Ishikawa (cell line): ENCODE data around the gene PTTG1IP.

Source experiments
- CEBPB ChIP-seq: IDR thresholded peaks from 2 replicates; pipeline ENCODE4 v1.6.1; 2012
- CREB1 ChIP-seq: IDR thresholded peaks from 2 replicates; pipeline ENCODE4 v1.6.1; 2012; ENCODE audit warnings: low read depth
- EGR1 ChIP-seq: IDR thresholded peaks from 2 replicates; pipeline ENCODE4 v1.6.1; 2012
- EP300 ChIP-seq: IDR thresholded peaks from 2 replicates; pipeline ENCODE4 v1.6.1; 2012; ENCODE audit warnings: borderline replicate concordance
- FOXM1 ChIP-seq: IDR thresholded peaks from 2 replicates; pipeline ENCODE4 v1.6.1; 2012; ENCODE audit warnings: low read depth, borderline replicate concordance
- NFIC ChIP-seq: IDR thresholded peaks from 2 replicates; pipeline ENCODE4 v1.6.1; 2012
- RAD21 ChIP-seq: IDR thresholded peaks from 2 replicates; pipeline ENCODE4 v1.6.1; 2012; ENCODE audit warnings: low read depth
- TAF1 ChIP-seq: IDR thresholded peaks from 2 replicates; pipeline ENCODE4 v1.6.1; 2012; ENCODE audit warnings: low read depth, mild to moderate bottlenecking
- TCF12 ChIP-seq: IDR thresholded peaks from 2 replicates; pipeline ENCODE4 v1.6.1; 2012; ENCODE audit warnings: low read depth
- TEAD4 ChIP-seq: IDR thresholded peaks from 2 replicates; pipeline ENCODE4 v1.6.1; 2012
- YY1 ChIP-seq: IDR thresholded peaks from 2 replicates; pipeline ENCODE4 v1.6.1; 2012; ENCODE audit warnings: low read depth
- ZBTB7A ChIP-seq: IDR thresholded peaks from 2 replicates; pipeline ENCODE4 v1.6.1; 2012; ENCODE audit warnings: low read depth
- TF ChIP-seq, protein P1 (sequence below): IDR thresholded peaks from 2 replicates; pipeline ENCODE4 v1.6.1; 2012
- TF ChIP-seq, protein P2 (sequence below): IDR thresholded peaks from 2 replicates; pipeline ENCODE4 v1.6.1; 2012
- TF ChIP-seq, protein P3 (sequence below): IDR thresholded peaks from 2 replicates; pipeline ENCODE4 v1.6.1; 2012; ENCODE audit warnings: low read depth, mild to moderate bottlenecking

Gene PTTG1IP

DNA sequence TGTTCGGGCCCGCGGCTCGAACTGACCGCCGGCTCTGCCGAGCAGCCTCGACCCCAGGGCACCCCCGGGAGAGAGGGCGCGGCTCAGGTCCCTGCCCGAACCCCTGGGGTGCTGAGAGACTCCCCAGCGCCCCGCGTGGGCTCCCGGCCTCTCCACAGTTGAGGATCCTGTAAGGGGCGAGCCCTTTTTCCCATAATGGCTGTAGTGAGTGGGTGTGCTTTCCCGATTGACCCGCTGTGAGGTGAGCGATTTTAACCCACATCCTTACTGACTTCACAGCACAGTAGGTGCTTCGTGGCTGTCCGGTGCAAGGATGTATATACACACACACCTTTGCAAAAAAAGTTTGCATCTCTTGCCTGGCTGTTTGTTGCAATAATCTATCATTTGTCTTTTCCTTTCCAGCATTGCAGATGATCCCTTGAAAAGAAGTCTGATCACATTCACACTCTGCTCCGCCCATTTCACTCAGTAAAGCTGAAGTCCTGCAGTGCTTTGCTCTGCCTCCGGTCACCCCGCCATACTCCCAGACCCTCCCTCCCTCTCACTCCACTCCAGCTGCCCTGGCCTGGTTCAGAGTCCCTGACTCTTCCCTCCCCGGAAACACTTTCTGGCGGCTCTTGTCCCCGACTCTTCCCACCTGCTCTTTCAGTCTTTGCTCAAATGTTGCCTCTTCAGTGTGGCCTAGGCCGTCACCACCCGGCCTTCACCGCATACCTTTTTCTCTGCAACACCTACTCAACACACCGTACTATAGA, 70.9 kb downstream of the PTTG1IP start:
- TF ChIP-seq CREB1 (no peak), YY1 (no peak), TCF12 (no peak), EP300 (no peak), TEAD4 (no peak), EGR1 (no peak), TAF1 (no peak), ZBTB7A (no peak), RAD21 (no peak)
- TF ChIP-seq, protein P1, sequence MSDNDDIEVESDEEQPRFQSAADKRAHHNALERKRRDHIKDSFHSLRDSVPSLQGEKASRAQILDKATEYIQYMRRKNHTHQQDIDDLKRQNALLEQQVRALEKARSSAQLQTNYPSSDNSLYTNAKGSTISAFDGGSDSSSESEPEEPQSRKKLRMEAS = no peak
- TF ChIP-seq, protein P2, sequence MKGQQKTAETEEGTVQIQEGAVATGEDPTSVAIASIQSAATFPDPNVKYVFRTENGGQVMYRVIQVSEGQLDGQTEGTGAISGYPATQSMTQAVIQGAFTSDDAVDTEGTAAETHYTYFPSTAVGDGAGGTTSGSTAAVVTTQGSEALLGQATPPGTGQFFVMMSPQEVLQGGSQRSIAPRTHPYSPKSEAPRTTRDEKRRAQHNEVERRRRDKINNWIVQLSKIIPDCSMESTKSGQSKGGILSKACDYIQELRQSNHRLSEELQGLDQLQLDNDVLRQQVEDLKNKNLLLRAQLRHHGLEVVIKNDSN = no peak
- TF ChIP-seq, protein P3, sequence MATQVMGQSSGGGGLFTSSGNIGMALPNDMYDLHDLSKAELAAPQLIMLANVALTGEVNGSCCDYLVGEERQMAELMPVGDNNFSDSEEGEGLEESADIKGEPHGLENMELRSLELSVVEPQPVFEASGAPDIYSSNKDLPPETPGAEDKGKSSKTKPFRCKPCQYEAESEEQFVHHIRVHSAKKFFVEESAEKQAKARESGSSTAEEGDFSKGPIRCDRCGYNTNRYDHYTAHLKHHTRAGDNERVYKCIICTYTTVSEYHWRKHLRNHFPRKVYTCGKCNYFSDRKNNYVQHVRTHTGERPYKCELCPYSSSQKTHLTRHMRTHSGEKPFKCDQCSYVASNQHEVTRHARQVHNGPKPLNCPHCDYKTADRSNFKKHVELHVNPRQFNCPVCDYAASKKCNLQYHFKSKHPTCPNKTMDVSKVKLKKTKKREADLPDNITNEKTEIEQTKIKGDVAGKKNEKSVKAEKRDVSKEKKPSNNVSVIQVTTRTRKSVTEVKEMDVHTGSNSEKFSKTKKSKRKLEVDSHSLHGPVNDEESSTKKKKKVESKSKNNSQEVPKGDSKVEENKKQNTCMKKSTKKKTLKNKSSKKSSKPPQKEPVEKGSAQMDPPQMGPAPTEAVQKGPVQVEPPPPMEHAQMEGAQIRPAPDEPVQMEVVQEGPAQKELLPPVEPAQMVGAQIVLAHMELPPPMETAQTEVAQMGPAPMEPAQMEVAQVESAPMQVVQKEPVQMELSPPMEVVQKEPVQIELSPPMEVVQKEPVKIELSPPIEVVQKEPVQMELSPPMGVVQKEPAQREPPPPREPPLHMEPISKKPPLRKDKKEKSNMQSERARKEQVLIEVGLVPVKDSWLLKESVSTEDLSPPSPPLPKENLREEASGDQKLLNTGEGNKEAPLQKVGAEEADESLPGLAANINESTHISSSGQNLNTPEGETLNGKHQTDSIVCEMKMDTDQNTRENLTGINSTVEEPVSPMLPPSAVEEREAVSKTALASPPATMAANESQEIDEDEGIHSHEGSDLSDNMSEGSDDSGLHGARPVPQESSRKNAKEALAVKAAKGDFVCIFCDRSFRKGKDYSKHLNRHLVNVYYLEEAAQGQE = no peak

DNA sequence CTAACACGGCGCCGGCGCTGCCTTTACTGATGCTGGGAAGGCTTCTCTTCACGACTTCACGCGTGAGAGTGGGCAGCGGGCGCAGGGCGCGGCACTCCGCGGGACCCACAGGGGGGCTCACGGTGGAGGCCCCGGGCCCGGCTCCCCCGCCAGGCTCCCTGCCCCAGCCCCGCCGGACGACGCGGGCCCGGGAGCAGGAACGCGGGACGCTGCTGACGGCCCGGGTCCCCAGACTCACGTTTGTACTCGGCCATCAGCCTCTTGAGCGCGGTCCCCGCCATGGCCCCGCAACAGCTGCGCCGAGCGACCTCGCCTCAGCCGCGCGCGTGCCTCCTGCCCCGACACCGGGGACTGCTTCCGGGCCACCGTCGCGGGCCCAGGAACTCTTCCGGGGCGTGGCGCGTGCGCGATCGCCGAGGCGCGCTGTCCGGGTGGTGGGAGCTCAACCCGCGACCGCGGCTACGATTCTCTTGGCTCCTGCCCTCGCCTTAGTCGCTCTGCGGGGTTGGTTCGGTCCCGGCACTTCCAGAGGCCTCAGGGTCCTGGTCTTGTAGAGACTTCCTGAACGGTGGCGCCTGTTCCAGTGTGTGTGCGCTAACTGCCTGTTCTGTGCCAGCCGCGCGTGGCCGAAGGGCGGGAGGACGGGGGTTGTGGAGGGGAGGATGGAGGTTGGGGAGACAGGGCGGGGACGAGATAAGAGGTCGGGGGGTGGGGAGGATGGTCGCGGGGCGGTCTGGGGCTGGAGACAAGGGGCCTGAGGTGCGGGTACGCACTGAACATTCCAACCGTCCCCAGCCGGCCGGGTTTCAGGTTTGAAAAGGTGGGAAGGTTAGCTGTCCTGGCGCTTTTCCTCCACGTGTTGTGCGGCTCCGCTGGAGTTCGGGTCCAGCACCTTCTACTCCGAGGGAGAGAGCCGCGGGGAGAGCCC, 71.8 kb downstream of the PTTG1IP start, which contains the start of gene UBE2G2:
Gene UBE2G2, minus strand, starts transcription at position 353 of the 928 bp plus-strand sequence. Its CDS starts 72 bp downstream, at position 281.
- TF ChIP-seq, protein P1 = peak; percentile 96
- TF ChIP-seq NFIC (no peak), CEBPB (no peak), CREB1 (no peak), TCF12 (peak; percentile 63), YY1 (peak; percentile 66; the same call in 1 of the 2 replicates), FOXM1 (no peak), TAF1 (peak; percentile 81)
- TF ChIP-seq, protein P2 = 0 out of 2 replicates have a peak, but pooled peaks have one; percentile 28

DNA sequence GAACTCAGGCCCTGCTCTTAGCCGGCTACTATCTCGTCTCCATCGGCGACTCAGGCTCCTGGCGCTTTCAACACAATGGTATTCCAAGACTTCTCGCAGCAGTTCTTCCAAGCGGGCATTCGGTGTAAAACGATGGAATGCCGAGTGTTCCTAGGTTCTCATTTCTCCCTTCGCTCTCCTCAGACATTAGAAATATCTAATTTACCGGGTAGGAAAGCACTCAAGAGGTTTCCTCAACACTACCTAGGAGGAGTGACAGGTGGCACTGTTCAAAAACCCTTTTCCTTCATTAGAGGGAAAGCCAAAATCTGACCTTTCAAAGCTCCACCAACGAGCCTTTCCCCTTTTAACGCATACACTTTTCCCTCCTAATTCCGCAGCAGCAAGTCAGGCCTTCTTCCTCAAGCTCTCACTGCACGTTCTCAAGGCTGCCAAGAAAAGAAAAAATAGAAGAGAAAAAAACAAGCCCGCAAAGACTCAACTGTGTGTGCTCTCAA, 72.5 kb downstream of the PTTG1IP start:
- no peak for TF ChIP-seq TCF12
- peak; percentile 28; the same call in 1 of the 2 replicates for TF ChIP-seq RAD21

DNA sequence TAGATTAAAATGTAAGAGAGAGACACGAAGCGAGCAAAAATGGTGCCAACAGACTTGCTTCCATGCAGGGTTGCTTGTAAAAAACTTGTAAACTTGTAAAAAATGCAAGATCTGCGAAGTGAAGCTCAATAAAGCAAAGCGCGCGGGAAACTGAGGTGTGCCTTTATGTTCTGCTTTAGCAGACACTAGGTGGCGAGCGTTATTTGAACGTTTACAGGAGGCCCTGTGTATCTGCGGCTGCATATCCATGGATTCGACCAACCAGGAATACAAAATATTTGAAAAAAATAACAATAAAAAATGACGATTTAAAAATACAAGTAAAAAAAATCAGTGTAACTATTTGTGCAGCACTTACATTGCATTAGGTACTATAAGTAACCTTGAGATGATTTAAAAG, 73.4 kb downstream of the PTTG1IP start:
- TF ChIP-seq TEAD4 = no peak
- no peak for TF ChIP-seq EP300
- TF ChIP-seq YY1 = no peak

DNA sequence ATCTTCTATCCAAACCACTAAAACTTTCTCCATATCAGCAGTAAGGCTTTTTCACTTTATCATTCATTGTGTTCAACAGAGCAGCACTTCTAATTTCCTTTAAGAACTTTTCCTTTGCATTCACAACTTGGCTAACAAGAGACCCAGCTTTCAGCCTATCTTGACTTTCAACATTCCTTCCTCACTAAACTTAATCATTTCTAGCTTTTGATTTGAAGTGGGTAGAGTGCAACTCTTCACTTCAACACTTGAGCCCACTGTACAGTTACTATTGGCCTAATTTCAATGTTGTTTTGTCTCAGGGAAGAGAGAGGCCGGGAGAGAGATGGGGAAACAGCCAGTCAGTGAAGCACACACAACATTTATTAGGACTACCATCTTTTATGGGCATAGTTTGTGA, 73.8 kb downstream of the PTTG1IP start:
- no peak for TF ChIP-seq TEAD4
- TF ChIP-seq TAF1 = no peak
- TF ChIP-seq, protein P2 = no peak
- TF ChIP-seq, protein P1 = no peak
- no peak for TF ChIP-seq RAD21
- TF ChIP-seq, protein P3 = no peak
- no peak for TF ChIP-seq YY1
- TF ChIP-seq NFIC = no peak
- no peak for TF ChIP-seq EP300
